ENCODE results near the gene CMTM8.

GRCh38 chr3:32360493-32360827 lies 122.0 kb downstream of the CMTM8 start:
- TF ChIP-seq PATZ1 (CRISPR knock-in tag; IDR thresholded peaks at IDR 0.05; ENCODE audit: borderline replicate concordance) (no peak), ARNTL (CRISPR knock-in tag; IDR thresholded peaks at IDR 0.05; ENCODE audit: borderline replicate concordance, low read depth) (no peak), ZNF70 (CRISPR knock-in tag; IDR thresholded peaks at IDR 0.05) (no peak), TSHZ2 (CRISPR knock-in tag; IDR thresholded peaks at IDR 0.05) (no peak), CREB5 (CRISPR knock-in tag; IDR thresholded peaks at IDR 0.05; ENCODE audit: low read depth) (no peak), ZNF565 (CRISPR knock-in tag; conservative IDR thresholded peaks at IDR 0.05; ENCODE audit: low read depth) (no peak), TCF4 (CRISPR knock-in tag; IDR thresholded peaks at IDR 0.05; ENCODE audit: borderline replicate concordance) (no peak), POU6F1 (CRISPR knock-in tag; IDR thresholded peaks at IDR 0.05; ENCODE audit: borderline replicate concordance, low read depth) (no peak), CSRNP3 (CRISPR knock-in tag; IDR thresholded peaks at IDR 0.05) (no peak), ISL1 (CRISPR knock-in tag; IDR thresholded peaks at IDR 0.05) (no peak), ZFP30 (CRISPR knock-in tag; IDR thresholded peaks at IDR 0.05) (no peak), ZC3H10 (CRISPR knock-in tag; IDR thresholded peaks at IDR 0.05) (no peak), OSR1 (CRISPR knock-in tag; IDR thresholded peaks at IDR 0.05) (no peak), ZFP3 (CRISPR knock-in tag; IDR thresholded peaks at IDR 0.05) (no peak)

Data from SK-N-SH treated with all-trans-retinoic acid at 6 μM for 48 hours (cell line).